H1 (cell line): Measurements from ENCODE around the gene TMCC1. TPM values are rescaled to one million over a fixed set of nuclear protein-coding genes. Genes with fewer than 3 reads are reported as not detected.

ENCODE experiments used
- CTCF ChIA-PET: fragments of 300-600 bp; sonication (Branson Sonifier 250); formaldehyde crosslinking; loops from one replicate; lab custom pipeline; 2021; ENCODE audit not compliant: partially characterized antibody; lab: Charles Lee
- POLR2A ChIA-PET: fragments of 300-600 bp; sonication (Branson Sonifier 250); formaldehyde crosslinking; loops from one replicate; lab custom pipeline; 2021; ENCODE audit warnings: inconsistent platforms; ENCODE audit not compliant: partially characterized antibody; lab: Charles Lee
- DNase-seq, 2 experiments: peaks; one replicate each; pipeline versions ENCODE4 v3.0.0 to v3.0.0-alpha.2; 2010 to 2022; ENCODE audit warnings: low spot score in 2 of 2, low read depth in 1 of 2, mixed read lengths in 1 of 2
- FAIRE-seq: peaks from 2 replicates; lab custom pipeline; 2011; peaks lifted over from hg19 to GRCh38; lab: Jason Lieb, UNC
- H2AFZ ChIP-seq: 2 replicates; pipeline ENCODE4 v1.8.1; 2012; ENCODE audit warnings: low read length, inconsistent platforms
- H2AK5ac ChIP-seq: 2 replicates; pipeline ENCODE4 v1.6.1; 2013; ENCODE audit warnings: low read depth, low read length
- H2BK120ac ChIP-seq: replicated peaks from 2 replicates; pipeline ENCODE3; 2013; ENCODE audit warnings: low read depth, low read length, inconsistent platforms
- H2BK12ac ChIP-seq: 2 replicates; pipeline ENCODE4 v1.6.1; 2013; ENCODE audit warnings: low read depth, low read length
- H2BK15ac ChIP-seq: 2 replicates; pipeline ENCODE4 v1.6.1; 2013; ENCODE audit warnings: low read length
- H2BK20ac ChIP-seq: 2 replicates; pipeline ENCODE4 v1.6.1; 2013; ENCODE audit warnings: low read length
- H2BK5ac ChIP-seq: 2 replicates; pipeline ENCODE4 v1.6.1; 2013; ENCODE audit warnings: low read depth, low read length
- H3K14ac ChIP-seq: 2 replicates; pipeline ENCODE4 v1.6.1; 2013; ENCODE audit warnings: inconsistent platforms; ENCODE audit not compliant: insufficient read length
- H3K18ac ChIP-seq: 2 replicates; pipeline ENCODE4 v1.6.1; 2013; ENCODE audit warnings: low read length; ENCODE audit errors: extremely low read depth
- H3K23ac ChIP-seq: 2 replicates; pipeline ENCODE4 v1.6.1; 2013; ENCODE audit warnings: inconsistent platforms; ENCODE audit not compliant: insufficient read length
- H3K23me2 ChIP-seq: 2 replicates; pipeline ENCODE4 v1.6.1; 2013; ENCODE audit warnings: low read depth, low read length
- H3K27ac ChIP-seq: 2 replicates; pipeline ENCODE4 v1.6.1; 2011; ENCODE audit warnings: low read depth, low read length, inconsistent platforms
- H3K27me3 ChIP-seq, 4 experiments: replicated peaks in 1 of 4; 1 replicate in 1 of 4; 2 replicates in 3 of 4; pipeline versions ENCODE4 v1.6.1 to v1.8.1; 2011 to 2013; ENCODE audit warnings: low read length in 3 of 4, mild to moderate bottlenecking in 3 of 4, inconsistent platforms in 2 of 4, mixed read lengths in 2 of 4, moderate library complexity in 1 of 4; ENCODE audit not compliant: control insufficient read depth in 3 of 4, insufficient read depth in 3 of 4; ENCODE audit errors: extremely low read depth in 1 of 4
- H3K36me3 ChIP-seq, 4 experiments: 2 replicates each; pipeline versions ENCODE4 v1.6.1 to v1.8.1; 2011 to 2013; ENCODE audit warnings: mild to moderate bottlenecking in 4 of 4, low read length in 3 of 4, moderate library complexity in 2 of 4, control low read depth in 1 of 4, inconsistent platforms in 1 of 4; ENCODE audit not compliant: insufficient read depth in 4 of 4, control insufficient read depth in 2 of 4
- H3K4ac ChIP-seq: replicated peaks from 2 replicates; pipeline ENCODE3; 2013; ENCODE audit warnings: low read length, low read depth, mixed read lengths, inconsistent platforms; ENCODE audit not compliant: insufficient read length
- H3K4me1 ChIP-seq, 4 experiments: replicated peaks in 1 of 4; 1 replicate in 1 of 4; 2 replicates in 3 of 4; pipeline versions ENCODE4 v1.6.1 to v1.8.1; 2011 to 2013; ENCODE audit warnings: low read length in 3 of 4, inconsistent platforms in 2 of 4, mixed read lengths in 1 of 4; ENCODE audit not compliant: insufficient read depth in 4 of 4, control insufficient read depth in 3 of 4
- H3K4me2 ChIP-seq, 2 experiments: 2 replicates each; pipeline versions ENCODE4 v1.6.1 to v1.8.1; 2011 to 2013; ENCODE audit warnings: low read depth in 2 of 2, low read length in 2 of 2, control low read depth in 1 of 2, inconsistent platforms in 1 of 2, mild to moderate bottlenecking in 1 of 2; ENCODE audit not compliant: insufficient read depth in 1 of 2
- H3K4me3 ChIP-seq, 4 experiments: fragments of 200-600, 300-600 bp in 1 of 4; sonication (generic), shearing (Covaris generic), sonication (Bioruptor Twin) in 1 of 4; 2 replicates each; pipeline versions ENCODE4 v1.5.1 to v1.8.1; 2011 to 2016; ENCODE audit warnings: low read length in 4 of 4, low read depth in 3 of 4, control low read depth in 2 of 4, inconsistent platforms in 2 of 4, mild to moderate bottlenecking in 2 of 4, mixed read lengths in 1 of 4, moderate library complexity in 1 of 4; ENCODE audit not compliant: insufficient read depth in 2 of 4; ENCODE audit errors: extremely low read depth in 1 of 4
- H3K56ac ChIP-seq: replicated peaks from 2 replicates; pipeline ENCODE3; 2013; ENCODE audit warnings: low read depth, mild to moderate bottlenecking, mixed read lengths, low read length, inconsistent platforms; ENCODE audit not compliant: insufficient read length
- H3K79me1 ChIP-seq: 2 replicates; pipeline ENCODE4 v1.6.1; 2013; ENCODE audit warnings: low read depth, low read length, control low read depth
- H3K79me2 ChIP-seq, 2 experiments: 2 replicates each; pipeline versions ENCODE4 v1.6.1 to v1.8.1; 2012 to 2013; ENCODE audit warnings: low read length in 2 of 2, mild to moderate bottlenecking in 2 of 2, inconsistent platforms in 1 of 2; ENCODE audit not compliant: insufficient read depth in 2 of 2, control insufficient read depth in 1 of 2
- H3K9ac ChIP-seq, 4 experiments: replicated peaks in 1 of 4; 1 replicate in 1 of 4; 2 replicates in 3 of 4; pipeline versions ENCODE4 v1.6.1 to v1.8.1; 2011 to 2013; ENCODE audit warnings: low read depth in 3 of 4, low read length in 3 of 4, control low read depth in 2 of 4, mild to moderate bottlenecking in 2 of 4, moderate library complexity in 2 of 4, inconsistent platforms in 1 of 4; ENCODE audit errors: extremely low read depth in 1 of 4
- H3K9me3 ChIP-seq, 2 experiments: 2 replicates each; pipeline versions ENCODE4 v1.6.1 to v1.8.1; 2012 to 2013; ENCODE audit warnings: mild to moderate bottlenecking in 2 of 2, moderate library complexity in 2 of 2, control low read depth in 1 of 2, inconsistent platforms in 1 of 2, low read depth in 1 of 2, low read length in 1 of 2, mixed read lengths in 1 of 2; ENCODE audit not compliant: insufficient read depth in 2 of 2
- H4K20me1 ChIP-seq, 2 experiments: replicated peaks in 1 of 2; 2 replicates each; pipeline versions ENCODE3 to v1.8.1; 2011 to 2013; ENCODE audit warnings: inconsistent platforms in 2 of 2, low read length in 2 of 2, mild to moderate bottlenecking in 1 of 2; ENCODE audit not compliant: insufficient read depth in 2 of 2, control insufficient read depth in 1 of 2
- H4K5ac ChIP-seq: 2 replicates; pipeline ENCODE4 v1.6.1; 2013; ENCODE audit warnings: low read length, low read depth, mixed read lengths, inconsistent platforms; ENCODE audit not compliant: insufficient read length
- H4K8ac ChIP-seq: 2 replicates; pipeline ENCODE4 v1.8.0; 2013; ENCODE audit warnings: mild to moderate bottlenecking, moderate library complexity, low read length, inconsistent platforms; ENCODE audit not compliant: insufficient read depth; ENCODE audit errors: extremely low read depth
- H4K91ac ChIP-seq: replicated peaks from 2 replicates; pipeline ENCODE3; 2013; ENCODE audit warnings: low read length, mixed read lengths, inconsistent platforms; ENCODE audit not compliant: insufficient read length
- BRCA1 ChIP-seq: IDR thresholded peaks from 2 replicates; pipeline ENCODE4 v1.6.1; 2012; ENCODE audit warnings: low read depth, low read length, improper control_type of control experiment
- NANOG ChIP-seq: IDR thresholded peaks from 2 replicates; pipeline ENCODE4 v1.6.1; 2011; ENCODE audit warnings: low read length, low read depth, mild to moderate bottlenecking, inconsistent platforms; ENCODE audit not compliant: insufficient read depth, poor library complexity, severe bottlenecking
- POU5F1 ChIP-seq: IDR thresholded peaks from 2 replicates; pipeline ENCODE4 v1.6.1; 2011; ENCODE audit warnings: low read depth, mild to moderate bottlenecking, low read length, moderate library complexity
- RFX5 ChIP-seq: IDR thresholded peaks from 2 replicates; pipeline ENCODE4 v1.6.1; 2011; ENCODE audit warnings: low read depth, low read length, improper control_type of control experiment, borderline replicate concordance
- TBP ChIP-seq: IDR thresholded peaks from 2 replicates; pipeline ENCODE4 v1.6.1; 2011; ENCODE audit warnings: low read depth, low read length, improper control_type of control experiment
- TCF12 ChIP-seq: IDR thresholded peaks from 2 replicates; pipeline ENCODE4 v1.6.1; 2011; ENCODE audit warnings: low read depth, mild to moderate bottlenecking, low read length
- TEAD4 ChIP-seq: IDR thresholded peaks from 2 replicates; pipeline ENCODE4 v1.6.1; 2012; ENCODE audit warnings: low read depth, low read length, inconsistent platforms, mixed read lengths
- WGBS, 2 experiments: shearing (Covaris generic) in 1 of 2; methylation state at CpG; one replicate each; pipeline versions ENCODE4 v1.1.6 to v1.1.7; 2013 to 2015; ENCODE audit warnings: low lambda C conversion rate in 2 of 2, mixed read lengths in 2 of 2, inconsistent platforms in 1 of 2, low coverage in 1 of 2, missing lambda C conversion rate in 1 of 2; ENCODE audit not compliant: insufficient replicate concordance in 2 of 2, insufficient coverage in 1 of 2, insufficient read length in 1 of 2; ENCODE audit errors: extremely low coverage in 1 of 2, missing lambda C conversion rate in 1 of 2; 5-methylcytosine and 5-hydroxymethylcytosine counted together
- polyA plus RNA-seq, 7 experiments: library from polyadenylated mRNA; depleted of rRNA in 3 of 7; stranded (reverse) in 5 of 7; unstranded in 2 of 7; fragments of >200 nt in 5 of 7; fragments of 200-250 nt in 2 of 7; gene quantifications; 1 replicate in 5 of 7; 2 replicates in 1 of 7; 4 replicates in 1 of 7; pipeline versions ENCODE4 v1.2.1 to v1.2.3, GENCODE V29; 2011 to 2013; ENCODE audit warnings: missing spikeins in 2 of 7, mixed read lengths in 2 of 7
- total RNA-seq: library from RNA; stranded (reverse); fragmentation: NEBNext Ultra II Directional; extraction: Animal tissue kit (Norgen Biotek cat#: 25700); gene quantifications from 2 replicates; pipeline ENCODE4 v1.2.1, GENCODE V29; 2021
- TF ChIP-seq, protein P1 (sequence below): IDR thresholded peaks from 2 replicates; pipeline ENCODE4 v1.6.1; 2012; ENCODE audit warnings: low read length, inconsistent platforms
- TF ChIP-seq, protein P2 (sequence below): IDR thresholded peaks from 2 replicates; pipeline ENCODE4 v1.6.1; 2012; ENCODE audit warnings: inconsistent platforms

The TMCC1 gene
- total and polyA plus RNA-seq, 2 of the 8 experiments (the other 6 are each of a cell fraction or from before 2014, with no cell fraction given): 10.4 to 27.1 TPM

DNA sequence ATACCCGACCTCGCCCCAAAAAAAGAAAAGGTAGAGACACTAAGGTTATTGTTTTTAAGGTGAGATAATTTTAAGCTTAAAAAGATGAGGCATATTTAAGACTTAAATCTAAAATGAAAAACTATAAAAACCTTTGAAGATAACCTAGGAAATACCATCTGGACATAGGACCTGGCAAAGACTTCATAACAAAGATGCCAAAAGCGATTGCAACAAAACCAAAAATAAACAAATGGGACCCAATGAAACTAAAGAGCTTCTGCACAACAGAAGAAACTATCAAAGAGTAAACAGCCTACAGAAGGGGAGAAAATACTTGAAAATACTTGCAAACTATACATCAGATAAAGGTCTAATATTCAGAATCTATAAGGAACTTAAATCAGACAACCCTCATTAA lies 80.9 kb downstream of the TMCC1 start:
- H3K79me2 ChIP-seq: no peaks in the 10 kb centered on the region; a peak in 2 of 4 replicates
- H3K4me1 ChIP-seq: no peaks in the 10 kb centered on the region
- H3K36me3 ChIP-seq: no peaks in the 10 kb centered on the region; a peak in 1 of 8 replicates
- H3K23me2 ChIP-seq: no peaks in the 10 kb centered on the region
- H3K79me1 ChIP-seq: no peaks in the 10 kb centered on the region
- no peak overlapping the region for H2BK12ac ChIP-seq
- no peak overlapping the region for H3K23ac ChIP-seq
- H4K91ac ChIP-seq: no peak overlapping the region
- H3K14ac ChIP-seq: no peak overlapping the region
- H3K4me3 ChIP-seq: no peak overlapping the region
- no peak overlapping the region for H3K27ac ChIP-seq
- no peak overlapping the region for H2AFZ ChIP-seq
- H2AK5ac ChIP-seq: no peak overlapping the region
- H3K4me2 ChIP-seq: no peak overlapping the region
- DNase-seq (no peak), FAIRE-seq (no peak)
- no peak overlapping the region for H2BK5ac ChIP-seq
- H3K9me3 ChIP-seq: no peaks in the 10 kb centered on the region
- H3K9ac ChIP-seq: no peak overlapping the region
- no peak overlapping the region for H3K18ac ChIP-seq
- H4K5ac ChIP-seq: no peak overlapping the region
- no peak overlapping the region for H3K56ac ChIP-seq
- no peak overlapping the region for H2BK15ac ChIP-seq
- H4K20me1 ChIP-seq: no peaks in the 10 kb centered on the region
- POLR2A ChIA-PET: no interaction called here
- TF ChIP-seq, protein P1, sequence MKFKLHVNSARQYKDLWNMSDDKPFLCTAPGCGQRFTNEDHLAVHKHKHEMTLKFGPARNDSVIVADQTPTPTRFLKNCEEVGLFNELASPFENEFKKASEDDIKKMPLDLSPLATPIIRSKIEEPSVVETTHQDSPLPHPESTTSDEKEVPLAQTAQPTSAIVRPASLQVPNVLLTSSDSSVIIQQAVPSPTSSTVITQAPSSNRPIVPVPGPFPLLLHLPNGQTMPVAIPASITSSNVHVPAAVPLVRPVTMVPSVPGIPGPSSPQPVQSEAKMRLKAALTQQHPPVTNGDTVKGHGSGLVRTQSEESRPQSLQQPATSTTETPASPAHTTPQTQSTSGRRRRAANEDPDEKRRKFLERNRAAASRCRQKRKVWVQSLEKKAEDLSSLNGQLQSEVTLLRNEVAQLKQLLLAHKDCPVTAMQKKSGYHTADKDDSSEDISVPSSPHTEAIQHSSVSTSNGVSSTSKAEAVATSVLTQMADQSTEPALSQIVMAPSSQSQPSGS: no peak
- TF ChIP-seq NANOG (no peak), TCF12 (no peak), TEAD4 (no peak), BRCA1 (no peak), TBP (no peak), POU5F1 (no peak), RFX5 (no peak)
- TF ChIP-seq, protein P2, sequence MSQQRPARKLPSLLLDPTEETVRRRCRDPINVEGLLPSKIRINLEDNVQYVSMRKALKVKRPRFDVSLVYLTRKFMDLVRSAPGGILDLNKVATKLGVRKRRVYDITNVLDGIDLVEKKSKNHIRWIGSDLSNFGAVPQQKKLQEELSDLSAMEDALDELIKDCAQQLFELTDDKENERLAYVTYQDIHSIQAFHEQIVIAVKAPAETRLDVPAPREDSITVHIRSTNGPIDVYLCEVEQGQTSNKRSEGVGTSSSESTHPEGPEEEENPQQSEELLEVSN: no peak
- no peak overlapping the region for H2BK20ac ChIP-seq
- CTCF ChIA-PET: interaction anchor here (0.6 to 1.2 kb wide), 3 partner anchors 12 to 323 kb away, joined by 3 to 4 read pairs (median 3); no protein-coding TSS in a partner anchor
- H3K4ac ChIP-seq: no peak overlapping the region
- 91% methylated on average over 3 of the region's 3 CpGs; no CpG with 5 or more reads in 1 of the 2 experiments for WGBS, 2 experiments
- H2BK120ac ChIP-seq: no peak overlapping the region
- no peaks in the 10 kb centered on the region for H3K27me3 ChIP-seq
- H4K8ac ChIP-seq: no peak overlapping the region
